Brain microvascular endothelial cell (primary cell): ENCODE data around the gene SELENOT.

Experiments
- DNase-seq: peaks from one replicate; pipeline ENCODE4 v3.0.0-alpha.2; 2020
- H3K27ac ChIP-seq: fragments of 250-450 bp; sonication (Bioruptor Pico); 2 replicates; pipeline ENCODE4 v1.5.1; 2020; ENCODE audit warnings: mild to moderate bottlenecking, moderate library complexity
- H3K27me3 ChIP-seq: fragments of 250-450 bp; sonication (Bioruptor Pico); replicated peaks from 2 replicates; pipeline ENCODE4 v1.5.1; 2020; ENCODE audit warnings: mild to moderate bottlenecking
- H3K36me3 ChIP-seq: fragments of 250-450 bp; sonication (Bioruptor Pico); replicated peaks from 2 replicates; pipeline ENCODE4 v1.5.1; 2020; ENCODE audit warnings: mild to moderate bottlenecking
- H3K4me3 ChIP-seq: 2 replicates; pipeline ENCODE4 v1.5.1; 2011; ENCODE audit warnings: low read depth, mild to moderate bottlenecking, control low read depth, low read length, moderate library complexity
- CTCF ChIP-seq: IDR thresholded peaks from 2 replicates; pipeline ENCODE4 v1.5.1; 2011; ENCODE audit warnings: low read depth, mild to moderate bottlenecking, moderate library complexity, low read length, control low read depth, inconsistent platforms; ENCODE audit errors: missing control alignments
- in situ Hi-C: cut with HindIII; loops from 2 replicates; pipeline ENCODE4 v1.10.0; 2017; ENCODE audit warnings: low sequenced_read_pairs, low pct_ligation_motif_present

Gene SELENOT

GRCh38 chr3:150635526-150635925 lies 32.4 kb downstream of the SELENOT start:
- H3K36me3 ChIP-seq, result no peaks in the 10 kb centered on the region
- H3K27ac ChIP-seq, result no peak overlapping the region
- no peak for DNase-seq
- no peak for TF ChIP-seq CTCF
- H3K4me3 ChIP-seq, result no peak overlapping the region
- in situ Hi-C loops, result no loop called here
- H3K27me3 ChIP-seq, result no peaks in the 10 kb centered on the region

GRCh38 chr3:150636258-150636657 lies 33.1 kb downstream of the SELENOT start:
- no peak for TF ChIP-seq CTCF
- H3K27ac ChIP-seq, result no peak overlapping the region

DNA sequence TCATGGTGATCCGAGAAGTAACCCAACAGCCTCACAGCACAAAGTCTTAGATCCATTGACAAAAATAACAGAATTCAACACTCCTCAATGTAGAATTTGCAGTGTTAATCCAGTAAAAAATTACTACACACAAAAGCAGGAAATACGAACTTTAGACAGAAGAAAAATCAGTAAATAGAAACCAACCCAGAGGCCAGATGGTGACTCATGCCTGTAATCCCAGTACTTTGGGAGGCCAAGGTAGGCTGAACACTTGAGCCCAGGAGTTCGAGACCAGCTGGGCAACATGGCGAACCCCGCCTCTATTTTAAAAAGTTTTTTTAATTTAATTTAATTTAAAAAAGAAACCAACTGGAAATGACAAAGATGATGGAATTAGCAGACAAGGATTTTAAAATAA lies 36.1 kb downstream of the SELENOT start:
- Histone ChIP-seq H3K36me3 (no peaks in the 10 kb centered on the region), H3K4me3 (no peak overlapping the region)
- TF ChIP-seq CTCF, result no peak

More at GRCh38 chr3:150636258-150636657, 33.1 kb downstream of the SELENOT start:
- Histone ChIP-seq H3K4me3 (no peak overlapping the region), H3K36me3 (no peaks in the 10 kb centered on the region), H3K27me3 (no peaks in the 10 kb centered on the region)
- in situ Hi-C loops, result no loop called here
- no peak for DNase-seq

GRCh38 chr3:150640256-150640655 lies 37.1 kb downstream of the SELENOT start:
- Histone ChIP-seq H3K4me3 (no peak overlapping the region), H3K27me3 (no peaks in the 10 kb centered on the region), H3K27ac (no peak overlapping the region), H3K36me3 (no peaks in the 10 kb centered on the region)
- TF ChIP-seq CTCF, result no peak
- in situ Hi-C loops, result no loop called here
- no peak for DNase-seq

More for the DNA sequence above, 36.1 kb downstream of the SELENOT start:
- no peak overlapping the region for H3K27ac ChIP-seq
- in situ Hi-C loops, result no loop called here
- H3K27me3 ChIP-seq, result no peaks in the 10 kb centered on the region
- DNase-seq, result no peak

GRCh38 chr3:150653110-150653561 lies 50.0 kb downstream of the SELENOT start:
- no peak for TF ChIP-seq CTCF
- no peak for DNase-seq
- Histone ChIP-seq H3K27me3 (no peaks in the 10 kb centered on the region), H3K4me3 (no peak overlapping the region), H3K36me3 (no peaks in the 10 kb centered on the region), H3K27ac (no peak overlapping the region)
- in situ Hi-C loops, result no loop called here

GRCh38 chr3:150656316-150656715 lies 53.2 kb downstream of the SELENOT start:
- no peak for DNase-seq
- H3K27me3 ChIP-seq, result no peaks in the 10 kb centered on the region
- no peaks in the 10 kb centered on the region for H3K36me3 ChIP-seq
- no peak overlapping the region for H3K27ac ChIP-seq
- no peak for TF ChIP-seq CTCF
- in situ Hi-C loops, result no loop called here
- H3K4me3 ChIP-seq, result no peak overlapping the region
